ENCODE results near the gene CBFA2T2.

The CBFA2T2 gene

DNA sequence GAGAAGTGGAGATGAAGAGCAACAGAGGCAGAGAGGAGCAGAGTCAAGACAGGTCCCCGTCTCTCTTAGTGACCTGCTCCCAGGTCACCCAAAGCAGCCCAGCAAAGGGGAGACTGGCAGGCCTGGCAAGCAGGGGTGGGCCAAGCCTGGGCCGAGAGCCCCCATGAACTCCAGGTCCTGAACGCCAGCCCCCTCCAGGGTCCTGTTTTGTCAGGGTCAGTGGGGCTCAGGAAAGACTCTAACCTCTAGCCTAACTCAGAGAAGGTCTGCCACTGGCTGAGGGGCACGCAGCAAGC lies 183.2 kb downstream of the CBFA2T2 start:
- Histone ChIP-seq H3K27ac (ENCODE audit: insufficient read depth in 1 of 2, low read depth in 1 of 2, low read length in 2 of 2, poor library complexity in 1 of 2, severe bottlenecking in 2 of 2) (peak overlapping the region in 1 of 2 experiments; percentile 67), H3K9me3 (ENCODE audit: control extremely low read depth in 1 of 5, control insufficient read depth in 4 of 5, insufficient read depth in 2 of 5, low read depth in 1 of 5, low read length in 4 of 5) (no peaks in the 10 kb centered on the region), H3K4me1 (ENCODE audit: control extremely low read depth in 1 of 4, control insufficient read depth in 4 of 4, insufficient read depth in 4 of 4, low read length in 3 of 4) (peaks cover 0 to 32% (median 24%) of the 10 kb centered on the region in 4 experiments), H3K27me3 (replicated peaks in 2 of 5; ENCODE audit: control insufficient read depth in 4 of 5, insufficient read depth in 5 of 5, low read length in 4 of 5) (no peaks in the 10 kb centered on the region), H3K4me3 (ENCODE audit: control insufficient read depth in 1 of 7, extremely low read depth in 1 of 7, insufficient read depth in 4 of 7, low read depth in 2 of 7, low read length in 6 of 7) (peak overlapping the region in 1 of 7 experiments; percentile 66), H3K36me3 (ENCODE audit: control insufficient read depth in 4 of 4, insufficient read depth in 4 of 4, low read length in 3 of 4) (peaks cover 0 to 41% (median 8%) of the 10 kb centered on the region in 4 experiments)
- ChIA-PET CTCF (no interaction called here), POLR2A (no interaction called here)
- WGBS (ENCODE audit: insufficient coverage): 92% methylated on average over 1 of the region's 4 CpGs
- DNase-seq: no peak

DNA sequence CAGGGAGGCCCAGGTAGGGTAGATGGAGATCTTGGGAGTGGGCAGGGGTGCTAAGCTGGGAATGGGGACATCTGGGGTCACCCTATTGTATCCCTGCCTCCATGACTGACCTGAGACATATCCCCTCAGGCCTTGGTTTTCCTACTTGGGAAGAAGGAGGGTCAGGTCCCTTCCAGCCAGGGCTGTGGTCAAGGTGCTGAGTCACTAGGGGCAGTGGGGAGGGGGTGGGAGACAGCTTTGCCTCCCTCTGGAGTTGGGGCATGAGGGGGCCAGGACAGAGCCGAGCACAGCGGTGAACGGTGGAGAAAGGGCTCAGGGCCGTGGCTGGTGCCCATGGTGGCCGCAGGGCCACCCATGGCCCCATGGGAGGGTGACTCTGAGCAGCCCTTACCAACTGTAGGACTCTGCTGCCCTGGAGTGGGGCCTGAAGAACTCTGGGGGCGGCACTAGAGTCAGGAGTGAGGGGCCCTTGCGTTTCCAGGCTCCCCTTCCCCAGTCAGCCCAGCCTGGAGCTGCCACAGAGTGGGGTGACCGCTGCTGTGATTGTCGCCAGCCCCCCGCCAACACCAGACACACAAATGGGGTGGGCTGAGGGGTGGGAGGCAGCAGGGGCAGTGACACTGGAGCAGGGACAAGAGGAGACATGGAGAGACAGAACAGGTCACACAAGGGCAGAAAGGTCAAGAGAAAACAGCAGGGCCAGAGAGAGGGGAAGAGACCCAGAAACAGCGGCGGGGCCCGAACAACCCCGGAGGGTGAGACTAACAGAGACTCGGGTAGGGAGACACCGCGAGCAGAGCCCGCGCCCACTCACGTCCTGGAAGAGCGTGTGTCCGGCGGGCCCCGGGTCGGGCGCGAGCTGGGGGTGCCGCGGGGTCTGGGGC lies 183.8 kb downstream of the CBFA2T2 start:
- Histone ChIP-seq H3K4me1 (ENCODE audit: control extremely low read depth in 1 of 4, control insufficient read depth in 4 of 4, insufficient read depth in 4 of 4, low read length in 3 of 4) (peaks cover 0 to 27% (median 19%) of the 10 kb centered on the region in 4 experiments), H3K27me3 (replicated peaks in 2 of 5; ENCODE audit: control insufficient read depth in 4 of 5, insufficient read depth in 5 of 5, low read length in 4 of 5) (no peaks in the 10 kb centered on the region), H3K36me3 (ENCODE audit: control insufficient read depth in 4 of 4, insufficient read depth in 4 of 4, low read length in 3 of 4) (peaks cover 0 to 43% (median 11%) of the 10 kb centered on the region in 4 experiments), H3K9me3 (ENCODE audit: control extremely low read depth in 1 of 5, control insufficient read depth in 4 of 5, insufficient read depth in 2 of 5, low read depth in 1 of 5, low read length in 4 of 5) (no peaks in the 10 kb centered on the region), H3K4me3 (ENCODE audit: control insufficient read depth in 1 of 7, extremely low read depth in 1 of 7, insufficient read depth in 4 of 7, low read depth in 2 of 7, low read length in 6 of 7) (peak overlapping the region; percentile 23 to 80 (median 66)), H3K27ac (ENCODE audit: insufficient read depth in 1 of 2, low read depth in 1 of 2, low read length in 2 of 2, poor library complexity in 1 of 2, severe bottlenecking in 2 of 2) (peak overlapping the region in 1 of 2 experiments; percentile 67)
- ChIA-PET POLR2A (no interaction called here), CTCF (no interaction called here)
- DNase-seq: no peak
- WGBS (ENCODE audit: insufficient coverage): 23% methylated on average over 25 of the region's 29 CpGs

DNA sequence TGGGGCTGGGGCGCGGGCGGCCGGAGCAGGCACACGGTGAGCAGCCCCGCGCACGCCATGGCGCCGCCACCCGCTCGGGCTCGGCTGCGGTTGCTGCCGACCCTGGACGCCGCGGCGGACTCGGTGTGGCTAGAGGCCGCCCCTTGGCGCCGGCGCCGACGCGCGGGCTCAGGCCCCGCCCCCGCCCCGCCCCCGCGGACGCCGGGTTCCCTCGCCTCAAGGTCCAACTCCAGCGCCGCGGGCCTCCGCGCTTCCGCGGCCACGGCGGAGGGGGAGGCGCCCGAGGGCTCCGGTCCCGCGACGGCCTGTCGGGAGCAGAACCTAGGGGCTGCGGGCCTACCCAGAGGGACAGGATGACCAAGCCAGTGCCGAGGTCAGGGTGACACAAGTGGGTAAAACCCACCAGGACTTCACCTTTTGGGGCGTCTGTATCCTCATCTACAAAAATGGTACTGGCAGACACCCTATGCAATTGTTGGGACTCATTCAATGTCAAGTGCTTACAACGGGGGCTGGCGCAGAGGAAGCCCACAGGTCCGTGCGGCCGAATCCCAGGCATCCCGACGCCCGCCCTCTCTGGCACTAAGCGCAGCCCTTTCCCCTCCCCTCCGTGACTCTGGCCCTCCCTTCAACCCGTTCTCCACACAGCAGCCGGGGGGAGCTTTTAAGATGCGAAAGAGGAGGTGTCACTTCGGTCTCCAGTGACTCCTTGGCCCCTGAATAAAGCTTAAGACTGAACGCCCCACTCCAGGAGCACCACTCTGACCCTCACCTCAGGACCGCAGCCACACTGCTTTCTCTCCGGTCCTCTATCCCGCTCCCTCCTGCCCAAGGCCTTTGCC lies 184.6 kb downstream of the CBFA2T2 start, which contains the start of gene NECAB3:
Gene NECAB3, minus strand, starts transcription at position 135 of the 842 bp plus-strand sequence. Its CDS starts 76 bp downstream, at position 59.
- 6% methylated on average over 42 of the region's 73 CpGs for WGBS (ENCODE audit: insufficient coverage)
- POLR2A ChIA-PET: no interaction called here
- peak in 2 of 3 donors; percentile 51 to 59 for DNase-seq
- Histone ChIP-seq H3K27me3 (replicated peaks in 2 of 5; ENCODE audit: control insufficient read depth in 4 of 5, insufficient read depth in 5 of 5, low read length in 4 of 5) (no peaks in the 10 kb centered on the region), H3K36me3 (ENCODE audit: control insufficient read depth in 4 of 4, insufficient read depth in 4 of 4, low read length in 3 of 4) (peaks cover 0 to 47% (median 18%) of the 10 kb centered on the region in 4 experiments), H3K4me1 (ENCODE audit: control extremely low read depth in 1 of 4, control insufficient read depth in 4 of 4, insufficient read depth in 4 of 4, low read length in 3 of 4) (peaks cover 0 to 27% (median 19%) of the 10 kb centered on the region in 4 experiments), H3K27ac (ENCODE audit: insufficient read depth in 1 of 2, low read depth in 1 of 2, low read length in 2 of 2, poor library complexity in 1 of 2, severe bottlenecking in 2 of 2) (peak within 1 kb of the TSS in 1 of 2 experiments; percentile 67), H3K9me3 (ENCODE audit: control extremely low read depth in 1 of 5, control insufficient read depth in 4 of 5, insufficient read depth in 2 of 5, low read depth in 1 of 5, low read length in 4 of 5) (no peaks in the 10 kb centered on the region), H3K4me3 (ENCODE audit: control insufficient read depth in 1 of 7, extremely low read depth in 1 of 7, insufficient read depth in 4 of 7, low read depth in 2 of 7, low read length in 6 of 7) (peak within 1 kb of the TSS; percentile 23 to 80 (median 66))
- CTCF ChIA-PET: interaction anchor here (0.9 to 1.7 kb wide), 2 partner anchors 12 to 30 kb away, joined by 3 read pairs; no protein-coding TSS in a partner anchor

DNA sequence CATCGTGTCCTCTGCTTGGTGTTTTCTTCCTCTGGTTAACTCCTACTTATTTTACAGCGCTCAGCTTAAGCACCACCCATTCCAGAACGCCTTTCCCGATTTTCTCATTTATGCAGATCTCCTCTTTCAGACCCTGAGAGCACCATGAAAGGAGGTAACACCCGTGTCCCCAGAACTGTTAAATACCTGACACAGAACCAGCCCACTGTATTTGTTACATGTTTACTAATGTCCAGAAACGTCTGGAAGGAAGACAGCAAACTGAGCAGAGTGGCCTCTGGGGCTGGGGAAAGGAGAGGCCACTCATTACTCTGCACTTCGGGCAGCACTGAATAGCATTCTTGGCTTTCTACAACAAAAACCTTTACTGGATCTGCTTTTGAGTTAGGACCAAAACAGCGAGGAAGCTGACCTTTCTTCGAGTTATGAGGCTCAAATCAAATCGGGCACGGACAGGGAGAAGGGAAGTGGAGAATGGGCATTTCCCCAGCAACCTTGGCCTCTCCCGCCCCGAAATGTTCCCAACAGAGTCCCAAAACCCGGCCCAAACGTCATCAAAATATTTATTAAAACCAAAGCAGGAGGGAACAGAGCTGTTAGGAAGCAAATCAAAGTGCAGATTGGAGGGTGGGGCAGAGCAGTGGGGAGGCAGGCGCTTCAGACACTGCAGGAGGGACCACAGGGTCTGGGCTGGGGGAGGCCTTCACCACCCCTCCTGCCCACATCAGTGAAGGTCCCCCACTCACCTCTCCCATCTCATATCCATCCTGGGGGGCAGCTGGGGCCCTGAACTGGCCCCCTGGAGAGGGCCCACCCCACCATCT lies 185.5 kb downstream of the CBFA2T2 start:
- Histone ChIP-seq H3K4me1 (ENCODE audit: control extremely low read depth in 1 of 4, control insufficient read depth in 4 of 4, insufficient read depth in 4 of 4, low read length in 3 of 4) (peaks cover 0 to 27% (median 19%) of the 10 kb centered on the region in 4 experiments), H3K27me3 (replicated peaks in 2 of 5; ENCODE audit: control insufficient read depth in 4 of 5, insufficient read depth in 5 of 5, low read length in 4 of 5) (no peaks in the 10 kb centered on the region), H3K27ac (ENCODE audit: insufficient read depth in 1 of 2, low read depth in 1 of 2, low read length in 2 of 2, poor library complexity in 1 of 2, severe bottlenecking in 2 of 2) (no peak overlapping the region), H3K9me3 (ENCODE audit: control extremely low read depth in 1 of 5, control insufficient read depth in 4 of 5, insufficient read depth in 2 of 5, low read depth in 1 of 5, low read length in 4 of 5) (no peaks in the 10 kb centered on the region), H3K4me3 (ENCODE audit: control insufficient read depth in 1 of 7, extremely low read depth in 1 of 7, insufficient read depth in 4 of 7, low read depth in 2 of 7, low read length in 6 of 7) (peak overlapping the region in 2 of 7 experiments; percentile 68 to 80), H3K36me3 (ENCODE audit: control insufficient read depth in 4 of 4, insufficient read depth in 4 of 4, low read length in 3 of 4) (peaks cover 0 to 55% (median 22%) of the 10 kb centered on the region in 4 experiments)
- ChIA-PET POLR2A (no interaction called here), CTCF (interaction anchor here (0.9 to 1.7 kb wide), 4 partner anchors 8 to 29 kb away, joined by 3 to 4 read pairs (median 3); partner anchors contain the start of gene ACTL10)
- WGBS (ENCODE audit: insufficient coverage): 83% methylated on average over 9 of the region's 16 CpGs
- DNase-seq: no peak

DNA sequence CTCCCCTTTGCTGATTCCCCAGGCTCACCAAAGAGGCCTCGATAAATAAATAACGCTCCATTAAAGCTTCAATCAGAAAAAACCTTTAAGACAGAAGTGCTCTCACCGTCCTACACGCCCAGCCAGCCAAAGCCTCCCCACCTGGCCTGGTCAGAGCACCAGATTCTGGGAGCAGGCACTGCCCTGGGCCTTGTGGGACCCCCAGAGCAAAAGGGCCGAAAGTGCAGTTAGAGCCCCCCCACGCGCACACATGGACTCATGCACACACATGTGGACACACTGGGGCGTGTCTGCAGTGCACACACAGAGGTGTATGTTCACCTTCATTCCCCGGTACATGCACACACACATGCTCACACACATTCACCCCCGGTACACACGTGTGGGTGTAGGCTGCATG lies 186.2 kb downstream of the CBFA2T2 start:
- H3K27ac ChIP-seq (ENCODE audit: insufficient read depth in 1 of 2, low read depth in 1 of 2, low read length in 2 of 2, poor library complexity in 1 of 2, severe bottlenecking in 2 of 2): no peak overlapping the region
- no peaks in the 10 kb centered on the region for H3K9me3 ChIP-seq (ENCODE audit: control extremely low read depth in 1 of 5, control insufficient read depth in 4 of 5, insufficient read depth in 2 of 5, low read depth in 1 of 5, low read length in 4 of 5)
- 98% methylated on average over 9 of the region's 11 CpGs for WGBS (ENCODE audit: insufficient coverage)
- no peak for DNase-seq
- H3K4me3 ChIP-seq (ENCODE audit: control insufficient read depth in 1 of 7, extremely low read depth in 1 of 7, insufficient read depth in 4 of 7, low read depth in 2 of 7, low read length in 6 of 7): no peak overlapping the region
- peaks cover 0 to 27% (median 19%) of the 10 kb centered on the region in 4 experiments for H3K4me1 ChIP-seq (ENCODE audit: control extremely low read depth in 1 of 4, control insufficient read depth in 4 of 4, insufficient read depth in 4 of 4, low read length in 3 of 4)
- ChIA-PET CTCF (interaction anchor here (0.9 to 1.7 kb wide), 3 partner anchors 9 to 28 kb away, joined by 3 to 4 read pairs (median 3); partner anchors contain the start of gene ACTL10), POLR2A (no interaction called here)
- H3K27me3 ChIP-seq (replicated peaks in 2 of 5; ENCODE audit: control insufficient read depth in 4 of 5, insufficient read depth in 5 of 5, low read length in 4 of 5): no peaks in the 10 kb centered on the region
- H3K36me3 ChIP-seq (ENCODE audit: control insufficient read depth in 4 of 4, insufficient read depth in 4 of 4, low read length in 3 of 4): peaks cover 0 to 55% (median 22%) of the 10 kb centered on the region in 4 experiments
